Globus pallidus (tissue), 1 donor: ENCODE data around the gene RERE.
A peak's percentile ranks its signal among the peaks of the same experiment; 100 is the strongest.

ENCODE experiments used
- DNase-seq: peaks from one replicate; pipeline ENCODE4 v3.0.0-alpha.2; 2015; ENCODE audit warnings: low spot score

RERE gene

DNA sequence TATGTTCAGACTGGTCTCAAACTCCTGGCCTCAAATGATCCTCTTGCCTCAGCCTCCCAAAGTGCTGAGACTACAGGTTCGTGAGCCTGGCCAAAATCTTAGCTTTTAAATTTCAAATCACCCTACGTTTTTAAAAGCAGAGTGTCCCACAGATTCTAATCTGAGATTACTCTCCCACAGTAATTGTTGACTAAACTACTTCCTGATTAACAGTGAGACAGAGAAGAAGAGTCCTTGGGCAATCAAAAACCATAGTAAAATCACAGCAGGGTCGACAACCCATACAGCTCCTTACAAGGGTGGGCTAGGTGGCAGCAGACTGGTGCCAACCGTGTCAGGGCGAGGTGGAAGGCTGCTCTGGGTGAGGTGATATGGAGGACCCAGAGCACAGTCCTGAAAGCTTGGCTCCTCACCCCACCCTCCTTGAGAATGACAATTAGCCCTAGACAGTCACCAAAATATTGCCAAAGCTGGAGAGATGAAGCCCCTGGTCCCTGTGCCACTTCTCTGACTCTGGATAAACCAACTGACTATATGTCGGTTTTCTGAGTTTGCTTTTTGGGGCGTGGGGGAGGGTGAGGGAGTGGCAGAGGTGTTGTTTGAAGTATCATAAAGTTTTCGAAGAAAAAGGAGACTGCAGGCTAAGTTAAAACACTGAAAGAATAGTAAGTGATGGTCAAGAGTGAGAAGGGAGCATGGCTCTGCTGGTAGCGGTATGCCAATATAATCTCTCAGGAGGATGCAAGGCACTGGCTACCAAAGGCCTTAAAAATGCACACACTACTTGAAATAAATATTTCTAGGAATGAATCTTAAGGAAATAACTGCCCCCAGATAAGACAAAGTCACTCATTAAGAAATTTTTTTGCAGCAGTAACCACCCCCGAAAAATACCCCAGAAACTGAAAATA, 412.7 kb downstream of the RERE start:
- DNase-seq = no peak

- DNase-seq = no peak
These were observed 415.2 kb downstream of the RERE start for GRCh38 chr1:8402109-8402710.

DNA sequence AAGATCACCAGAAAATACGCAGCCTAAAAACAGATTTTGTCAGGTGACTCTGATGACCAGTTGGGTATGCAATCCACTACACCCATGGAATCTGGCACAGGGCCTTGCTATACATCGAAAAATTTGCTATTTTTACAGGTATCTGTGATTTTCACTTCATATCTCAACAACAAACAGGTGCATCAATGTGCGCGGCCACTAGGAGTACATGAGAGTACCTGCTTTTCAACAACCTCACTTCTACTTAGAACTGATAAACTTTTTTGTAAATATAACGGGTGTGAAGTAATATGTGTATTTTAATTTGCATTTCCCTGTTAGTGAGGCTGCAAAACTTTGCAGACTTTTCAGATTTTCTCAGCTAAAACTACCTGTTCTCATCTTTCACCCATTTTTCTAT, 418.8 kb downstream of the RERE start:
- DNase-seq = no peak

GRCh38 chr1:8398086-8398485, 419.4 kb downstream of the RERE start:
- DNase-seq = no peak

GRCh38 chr1:8397511-8397910, 419.9 kb downstream of the RERE start:
- no peak for DNase-seq

DNA sequence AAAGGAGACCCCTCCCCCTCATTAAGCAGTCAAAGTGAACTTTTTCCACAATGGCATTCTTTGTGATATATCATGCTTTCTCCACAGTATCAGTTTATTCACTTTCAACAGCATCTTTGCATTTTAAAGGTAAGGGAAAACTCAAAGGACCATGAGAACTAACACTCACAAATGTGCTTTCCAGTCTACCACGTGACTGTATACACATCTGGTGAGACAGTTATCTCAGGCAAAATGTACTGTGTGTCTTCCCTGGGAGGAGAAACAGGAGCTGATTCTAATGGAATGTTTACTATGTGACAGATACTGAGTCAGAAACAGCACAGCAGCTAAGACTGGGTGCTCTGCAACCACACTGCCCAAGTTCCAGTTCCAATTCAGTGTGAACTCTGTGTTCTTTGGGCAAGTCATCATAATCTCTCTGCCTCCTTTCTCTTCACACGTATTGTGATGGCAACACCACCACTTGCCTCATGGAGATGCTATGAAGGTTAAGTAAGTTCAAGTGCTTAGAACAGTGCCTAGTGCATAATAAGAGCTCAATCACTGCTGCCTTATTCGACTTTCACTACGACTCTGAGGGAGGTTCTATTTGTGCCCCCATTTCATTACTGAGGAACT, 420.5 kb downstream of the RERE start:
- DNase-seq = no peak

DNA sequence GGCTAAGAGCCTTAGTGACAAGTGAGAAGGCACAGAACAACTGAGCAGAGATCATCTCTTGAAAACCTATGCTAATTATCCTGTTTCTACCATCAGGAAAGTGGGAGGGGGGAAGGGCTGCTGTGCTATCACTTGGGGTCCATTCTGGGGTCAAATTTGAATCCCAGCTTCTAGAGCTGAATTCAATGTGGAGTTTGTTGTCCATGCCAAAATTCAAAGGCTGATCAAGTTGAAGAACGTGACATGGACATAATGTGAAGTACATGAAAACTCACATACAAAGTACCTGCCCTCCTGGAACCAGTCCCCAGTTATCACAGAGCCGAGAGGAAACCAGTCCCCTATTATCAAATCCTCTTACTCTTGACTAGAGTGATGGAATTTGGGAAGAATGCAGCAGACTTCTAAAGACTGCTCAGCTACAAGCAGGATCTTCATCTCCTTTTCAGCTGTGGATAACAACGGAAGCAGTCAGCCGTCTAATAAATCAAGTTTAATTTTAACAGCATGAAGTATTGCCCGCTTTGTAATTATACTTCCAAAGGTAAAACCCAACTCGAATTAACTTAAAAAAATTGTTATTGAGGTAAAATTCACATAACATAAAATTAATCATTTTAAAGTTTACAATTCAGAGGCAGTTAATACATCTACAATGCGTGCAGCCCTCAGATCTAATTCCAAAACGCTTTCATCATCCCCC, 421.2 kb downstream of the RERE start:
- no peak for DNase-seq

DNA sequence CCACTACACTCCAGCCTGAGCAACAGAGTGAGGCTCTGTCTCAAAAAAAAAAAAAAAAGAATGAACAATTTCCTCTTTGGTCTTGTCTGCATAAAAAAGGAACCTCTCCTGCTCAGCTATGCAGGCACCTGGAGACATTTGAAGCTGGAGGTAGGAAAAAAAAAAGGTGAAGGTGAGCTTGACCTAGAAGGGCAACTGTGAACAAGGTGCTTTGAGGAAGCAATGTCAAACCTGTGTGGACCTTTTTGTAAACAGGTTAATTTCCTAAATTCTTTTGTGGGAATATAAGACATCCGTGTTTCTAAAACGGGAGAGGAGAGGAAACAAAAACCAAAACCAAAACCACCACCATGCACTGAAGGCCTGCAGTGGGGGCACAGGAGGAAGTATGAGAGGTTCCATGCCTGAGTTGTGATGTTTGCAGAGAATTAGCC, 422.0 kb downstream of the RERE start:
- no peak for DNase-seq

DNA sequence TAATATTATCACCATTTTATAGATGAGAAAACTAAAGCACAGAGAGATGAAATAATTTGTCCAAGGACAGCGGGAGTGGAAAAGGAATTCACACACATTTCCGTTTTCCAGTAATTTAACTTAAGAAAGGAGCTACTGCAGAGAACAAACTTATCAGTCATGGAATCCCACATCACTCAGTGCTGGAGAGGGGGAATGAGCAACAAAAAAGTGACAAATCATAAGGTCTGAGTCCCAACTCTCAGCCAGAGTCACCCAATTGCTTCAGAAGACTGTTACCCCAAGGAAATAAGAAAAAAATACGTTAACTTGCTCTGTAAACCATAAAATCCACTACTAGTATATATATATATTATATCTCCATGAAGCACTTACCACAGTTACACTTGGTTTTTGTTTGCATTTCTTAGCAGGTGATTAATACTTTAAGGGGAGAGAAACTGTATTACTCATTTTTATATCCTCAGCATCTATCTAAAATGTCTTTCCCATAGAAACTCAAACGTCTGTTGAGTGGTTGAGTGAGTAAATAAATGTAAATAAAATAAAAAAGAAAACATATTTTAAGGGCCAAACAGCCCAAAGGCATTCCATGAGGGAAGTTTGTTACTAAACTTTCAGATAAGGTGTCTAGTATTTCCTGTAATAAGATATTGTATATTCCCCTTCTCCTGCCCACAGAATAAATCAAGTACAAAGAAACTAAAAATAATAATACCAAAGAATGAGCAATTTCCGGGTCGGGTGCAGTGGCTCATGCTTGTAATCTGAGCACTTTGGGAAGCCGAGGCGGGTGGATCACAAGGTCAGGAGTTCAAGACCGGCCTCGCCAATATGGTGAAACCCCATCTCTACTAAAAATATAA, 422.8 kb downstream of the RERE start:
- DNase-seq = no peak

DNA sequence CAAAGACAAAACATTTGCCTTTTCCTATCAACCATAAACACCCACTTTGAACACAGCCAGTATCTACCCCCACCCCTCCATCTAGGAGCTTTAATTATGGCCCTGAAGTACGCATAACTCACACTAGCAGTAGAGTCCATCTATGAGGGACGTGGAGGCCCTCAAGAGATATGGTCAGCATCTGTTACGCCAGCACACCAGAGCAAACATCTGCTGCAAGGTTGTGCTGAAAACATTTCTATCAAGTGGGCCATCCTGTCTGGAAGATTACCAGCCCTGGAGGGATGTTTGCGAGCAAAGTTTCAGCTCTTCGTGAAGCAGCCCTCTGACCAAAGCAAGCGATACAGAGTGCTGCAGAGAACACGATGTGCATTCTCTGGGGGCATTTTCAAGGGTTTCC, 424.9 kb downstream of the RERE start:
- no peak for DNase-seq

DNA sequence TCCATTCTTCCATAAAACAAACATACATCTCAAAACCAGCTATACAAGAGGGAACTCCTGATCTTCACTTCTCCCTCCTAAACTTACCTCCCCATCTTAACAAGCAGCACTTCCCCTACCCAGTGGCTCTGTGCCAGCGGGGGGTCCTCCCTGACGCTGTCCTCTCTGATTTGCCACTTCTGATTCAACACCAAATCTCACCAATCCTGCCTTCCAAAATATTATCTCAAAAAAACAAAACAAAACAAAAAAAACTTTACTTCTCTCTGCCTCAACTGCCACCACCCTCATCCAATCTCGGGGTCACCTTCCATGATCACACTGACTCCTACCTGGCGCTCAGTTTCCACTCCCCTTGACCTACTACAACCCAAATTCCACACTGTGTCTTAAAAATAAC, 426.7 kb downstream of the RERE start:
- DNase-seq = no peak

DNA sequence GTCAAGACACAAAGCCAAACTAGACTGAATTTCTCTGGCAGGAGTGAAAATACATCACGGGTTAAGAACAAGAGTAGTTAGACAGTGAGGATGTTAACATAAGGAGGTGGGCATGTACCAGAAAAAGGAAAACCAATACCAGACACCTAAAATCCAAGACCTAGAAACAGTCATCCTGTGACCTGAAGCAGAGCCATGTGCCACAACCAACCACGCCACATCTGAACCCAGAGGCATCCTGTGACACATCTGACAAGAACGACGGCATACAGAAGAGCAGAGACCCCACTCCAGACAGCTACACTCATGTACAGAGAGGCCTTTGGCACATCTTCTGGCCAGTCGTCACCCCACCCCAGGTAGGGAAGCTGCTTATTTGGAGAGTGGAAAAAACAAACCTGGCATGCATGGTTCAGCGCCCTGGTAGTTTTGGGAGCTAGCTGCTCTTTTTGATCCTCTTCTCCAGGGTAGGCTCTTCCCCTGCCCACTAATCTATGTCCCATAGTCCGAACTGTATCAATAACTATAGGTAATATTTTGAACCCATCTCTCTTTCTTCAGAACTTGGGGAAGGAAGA, 427.4 kb downstream of the RERE start:
- DNase-seq = no peak

GRCh38 chr1:8388732-8389562, 428.5 kb downstream of the RERE start:
- DNase-seq = no peak

GRCh38 chr1:8386247-8386646, 431.2 kb downstream of the RERE start:
- DNase-seq = no peak

GRCh38 chr1:8384577-8384976, 432.9 kb downstream of the RERE start:
- DNase-seq = no peak

- DNase-seq = no peak
These were observed 433.4 kb downstream of the RERE start for GRCh38 chr1:8384088-8384487.

- DNase-seq = no peak
These were observed 434.6 kb downstream of the RERE start for GRCh38 chr1:8382608-8383505.

GRCh38 chr1:8382051-8382505, 435.4 kb downstream of the RERE start:
- peak; percentile 71 for DNase-seq

DNA sequence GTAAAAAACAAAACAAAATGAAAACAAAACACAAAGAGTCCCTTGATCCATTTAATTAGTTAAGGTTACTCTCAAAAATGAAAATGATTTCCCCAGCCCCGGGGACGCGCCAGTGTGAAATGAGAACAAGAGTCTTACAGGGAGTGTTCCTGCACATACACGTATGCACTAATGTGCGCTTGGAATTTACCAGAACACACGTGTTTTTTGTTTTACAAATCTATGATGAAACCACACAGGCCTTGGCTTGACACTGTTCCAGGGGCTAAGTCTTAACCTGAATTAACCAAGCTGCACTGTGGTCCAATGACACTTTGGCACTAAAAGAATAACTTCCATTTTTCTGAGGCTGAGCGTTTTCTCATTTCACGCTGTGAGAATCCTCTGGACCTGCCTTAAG, 435.8 kb downstream of the RERE start:
- DNase-seq = no peak
